ENCODE data around the gene NCKAP5. TPM values are rescaled to one million over a fixed set of nuclear protein-coding genes. Genes with fewer than 3 reads are reported as not detected.

NCKAP5 gene
- total and polyA plus RNA-seq, 4 donors, result 0.57 to 2.8 (median 2.4) TPM

DNA sequence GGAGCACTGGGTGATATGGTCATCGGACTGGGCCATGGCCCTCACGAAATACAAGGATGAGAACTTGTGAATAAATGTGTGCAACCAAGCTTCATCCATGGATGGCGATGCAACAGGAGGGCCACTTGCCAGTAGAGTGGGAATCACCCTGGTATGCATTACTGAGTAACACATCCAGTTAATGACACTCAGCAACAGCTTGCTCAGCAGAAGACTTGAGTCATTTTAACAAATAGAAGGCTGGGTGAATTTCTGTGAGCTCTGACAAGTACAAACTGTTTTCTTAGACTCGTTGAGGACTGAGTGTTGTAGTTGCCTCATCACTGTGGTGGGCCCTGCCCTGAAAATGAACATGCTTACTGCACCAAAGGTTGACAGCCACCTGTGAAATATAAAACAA, 221.6 kb downstream of the NCKAP5 start:
- TF ChIP-seq CTCF (IDR thresholded peaks at IDR 0.05; ENCODE audit: low read depth, low read length, missing input control) (no peak), FOXA1 (IDR thresholded peaks at IDR 0.05) (no peak), RAD21 (IDR thresholded peaks at IDR 0.05) (no peak), REST (IDR thresholded peaks at IDR 0.05) (no peak), TAF1 (conservative IDR thresholded peaks at IDR 0.05) (no peak), HNF4G (IDR thresholded peaks at IDR 0.05) (no peak)
- TF ChIP-seq, protein P1, sequence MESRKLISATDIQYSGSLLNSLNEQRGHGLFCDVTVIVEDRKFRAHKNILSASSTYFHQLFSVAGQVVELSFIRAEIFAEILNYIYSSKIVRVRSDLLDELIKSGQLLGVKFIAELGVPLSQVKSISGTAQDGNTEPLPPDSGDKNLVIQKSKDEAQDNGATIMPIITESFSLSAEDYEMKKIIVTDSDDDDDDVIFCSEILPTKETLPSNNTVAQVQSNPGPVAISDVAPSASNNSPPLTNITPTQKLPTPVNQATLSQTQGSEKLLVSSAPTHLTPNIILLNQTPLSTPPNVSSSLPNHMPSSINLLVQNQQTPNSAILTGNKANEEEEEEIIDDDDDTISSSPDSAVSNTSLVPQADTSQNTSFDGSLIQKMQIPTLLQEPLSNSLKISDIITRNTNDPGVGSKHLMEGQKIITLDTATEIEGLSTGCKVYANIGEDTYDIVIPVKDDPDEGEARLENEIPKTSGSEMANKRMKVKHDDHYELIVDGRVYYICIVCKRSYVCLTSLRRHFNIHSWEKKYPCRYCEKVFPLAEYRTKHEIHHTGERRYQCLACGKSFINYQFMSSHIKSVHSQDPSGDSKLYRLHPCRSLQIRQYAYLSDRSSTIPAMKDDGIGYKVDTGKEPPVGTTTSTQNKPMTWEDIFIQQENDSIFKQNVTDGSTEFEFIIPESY (IDR thresholded peaks at IDR 0.05), result no peak
- TF ChIP-seq, protein P2, sequence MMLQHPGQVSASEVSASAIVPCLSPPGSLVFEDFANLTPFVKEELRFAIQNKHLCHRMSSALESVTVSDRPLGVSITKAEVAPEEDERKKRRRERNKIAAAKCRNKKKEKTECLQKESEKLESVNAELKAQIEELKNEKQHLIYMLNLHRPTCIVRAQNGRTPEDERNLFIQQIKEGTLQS (IDR thresholded peaks at IDR 0.05), result no peak
- Histone ChIP-seq H3K36me3 (ENCODE audit: control insufficient read depth in 4 of 4, insufficient read depth in 3 of 4, low read depth in 1 of 4, low read length in 3 of 4) (peaks cover 0 to 2% (median 0%) of the 10 kb centered on the region in 4 donors), H3K4me1 (ENCODE audit: control insufficient read depth in 4 of 4, insufficient read depth in 4 of 4, low read length in 3 of 4) (no peaks in the 10 kb centered on the region), H3K9me3 (ENCODE audit: control insufficient read depth in 4 of 4, low read length in 3 of 4) (no peaks in the 10 kb centered on the region), H3K27ac (ENCODE audit: low read depth in 1 of 2, low read length in 2 of 2) (no peak overlapping the region), H3K27me3 (ENCODE audit: control insufficient read depth in 4 of 4, insufficient read depth in 4 of 4, low read length in 3 of 4) (no peaks in the 10 kb centered on the region), H3K4me3 (ENCODE audit: low read depth in 1 of 3, low read length in 3 of 3) (no peak overlapping the region), H3K9ac (ENCODE audit: low read depth in 1 of 2, low read length in 2 of 2) (no peak overlapping the region)
- DNase-seq (ENCODE audit: low spot score), result no peak
- 93% methylated on average over 4 of the region's 4 CpGs for WGBS

DNA sequence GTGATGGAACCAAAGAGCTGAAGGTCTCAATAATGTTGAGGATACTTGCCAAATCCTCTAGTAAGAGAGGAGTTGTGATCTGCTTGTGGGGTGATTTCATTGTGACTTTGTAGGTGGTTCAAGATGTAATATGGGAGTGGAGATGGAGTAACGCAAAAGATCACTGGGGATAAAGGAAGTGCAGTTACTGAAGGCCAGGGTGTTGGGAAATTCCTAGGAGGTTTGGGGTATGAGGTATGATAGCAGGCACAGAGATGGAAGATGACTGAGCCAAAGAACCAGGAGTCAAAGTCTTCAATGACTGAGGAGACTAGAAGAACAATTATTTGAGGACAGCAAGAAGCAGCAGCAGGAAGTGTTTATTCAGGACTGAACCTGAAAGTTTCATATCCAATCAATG, 222.6 kb downstream of the NCKAP5 start:
- no peak overlapping the region for H3K9ac ChIP-seq (ENCODE audit: low read depth in 1 of 2, low read length in 2 of 2)
- no peaks in the 10 kb centered on the region for H3K9me3 ChIP-seq (ENCODE audit: control insufficient read depth in 4 of 4, low read length in 3 of 4)
- no peaks in the 10 kb centered on the region for H3K4me1 ChIP-seq (ENCODE audit: control insufficient read depth in 4 of 4, insufficient read depth in 4 of 4, low read length in 3 of 4)
- H3K27me3 ChIP-seq (ENCODE audit: control insufficient read depth in 4 of 4, insufficient read depth in 4 of 4, low read length in 3 of 4), result no peaks in the 10 kb centered on the region
- no peak for DNase-seq (ENCODE audit: low spot score)
- no peak for TF ChIP-seq GABPA (IDR thresholded peaks at IDR 0.05 in 1 of 2, conservative IDR thresholded peaks at IDR 0.05 in 1 of 2)
- TF ChIP-seq HNF4A (conservative IDR thresholded peaks at IDR 0.05), result no peak
- TF ChIP-seq CTCF (IDR thresholded peaks at IDR 0.05; ENCODE audit: low read depth, low read length, missing input control), result no peak
- no peak for TF ChIP-seq YY1 (IDR thresholded peaks at IDR 0.05)
- no peak for TF ChIP-seq EGR1 (IDR thresholded peaks at IDR 0.05; ENCODE audit: low read depth in 2 of 2)
- H3K27ac ChIP-seq (ENCODE audit: low read depth in 1 of 2, low read length in 2 of 2), result no peak overlapping the region
- H3K36me3 ChIP-seq (ENCODE audit: control insufficient read depth in 4 of 4, insufficient read depth in 3 of 4, low read depth in 1 of 4, low read length in 3 of 4), result peaks cover 0 to 2% (median 0%) of the 10 kb centered on the region in 4 donors
- no peak overlapping the region for H3K4me3 ChIP-seq (ENCODE audit: low read depth in 1 of 3, low read length in 3 of 3)
- WGBS, result 94% methylated on average over 1 of the region's 1 CpG
